KMS-11 (cell line): ENCODE data around the gene MALAT1.
"Not testable (repeated sequence)": the region's sequence is repeated elsewhere in the genome, so short reads cannot be mapped to it uniquely, and the experiment has no call there.

Experiments
- H2AFZ ChIP-seq: fragments of 200-600 bp; sonication (generic); 2 replicates; pipeline ENCODE4 v1.6.1; 2016; ENCODE audit warnings: antibody characterized with exemption, mixed run types, low read depth
- H3K27ac ChIP-seq: fragments of 200-600 bp; sonication (generic); 2 replicates; pipeline ENCODE4 v1.6.1; 2016; ENCODE audit warnings: mild to moderate bottlenecking, mixed run types
- H3K27me3 ChIP-seq: fragments of 200-600 bp; sonication (generic); 2 replicates; pipeline ENCODE4 v1.6.1; 2017; ENCODE audit warnings: mild to moderate bottlenecking, low read depth, mixed run types, moderate library complexity; ENCODE audit not compliant: insufficient read depth
- H3K36me3 ChIP-seq: fragments of 200-600 bp; sonication (generic); 2 replicates; pipeline ENCODE4 v1.6.1; 2017; ENCODE audit warnings: mild to moderate bottlenecking, mixed run types; ENCODE audit not compliant: insufficient read depth
- H3K4me1 ChIP-seq: fragments of 200-600 bp; sonication (generic); 2 replicates; pipeline ENCODE4 v1.6.1; 2016; ENCODE audit warnings: mild to moderate bottlenecking, low read depth, mixed run types; ENCODE audit not compliant: poor library complexity, severe bottlenecking
- H3K4me2 ChIP-seq: fragments of 200-600 bp; sonication (generic); 2 replicates; pipeline ENCODE4 v1.7.0; 2016; ENCODE audit warnings: mild to moderate bottlenecking, mixed run types
- H3K4me3 ChIP-seq: fragments of 200-600 bp; sonication (generic); IDR thresholded peaks from 2 replicates; pipeline ENCODE4 v1.6.1; 2017; ENCODE audit warnings: low read depth, low read length, mixed read lengths; ENCODE audit not compliant: insufficient read depth
- H3K79me2 ChIP-seq: fragments of 200-600 bp; sonication (generic); 2 replicates; pipeline ENCODE4 v1.6.1; 2016; ENCODE audit warnings: low read depth, mixed run types; ENCODE audit not compliant: insufficient read depth
- H3K9ac ChIP-seq: fragments of 200-600 bp; sonication (generic); 2 replicates; pipeline ENCODE4 v1.6.1; 2016; ENCODE audit warnings: mild to moderate bottlenecking, mixed run types
- H4K20me1 ChIP-seq: fragments of 200-600 bp; sonication (generic); 2 replicates; pipeline ENCODE4 v1.6.1; 2016; ENCODE audit warnings: mild to moderate bottlenecking, mixed run types; ENCODE audit not compliant: insufficient read depth
- TF ChIP-seq, protein P1 (sequence below): fragments of 200-600 bp; sonication (generic); conservative IDR thresholded peaks from 2 replicates; pipeline ENCODE4 v1.6.1; 2017; ENCODE audit warnings: low read depth, mild to moderate bottlenecking, antibody characterized with exemption, low read length, moderate library complexity, mixed read lengths

The MALAT1 gene

DNA sequence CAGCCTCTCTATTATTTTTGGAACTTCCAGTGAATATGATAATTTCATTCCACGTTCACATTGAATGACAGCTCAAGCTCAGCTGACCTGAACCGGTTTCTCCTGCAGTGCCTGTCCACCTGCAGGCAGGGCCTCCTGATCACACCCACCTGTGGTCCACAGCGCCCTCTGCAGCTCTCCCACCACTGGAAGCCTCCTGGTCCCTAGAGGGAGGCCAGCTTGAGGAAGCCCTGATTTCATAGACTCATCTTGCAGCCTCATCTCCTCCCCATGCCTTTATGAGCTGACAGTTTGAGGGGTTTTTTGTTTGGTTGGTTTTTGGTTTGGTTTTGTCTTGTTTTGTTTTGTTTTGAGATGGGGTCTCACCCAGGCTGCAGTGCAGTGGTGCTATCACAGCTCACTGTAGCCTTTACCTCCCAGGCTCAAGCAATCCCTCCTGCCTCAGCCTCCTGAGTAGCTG lies 29.9 kb upstream of the MALAT1 start:
- TF ChIP-seq, protein P1, sequence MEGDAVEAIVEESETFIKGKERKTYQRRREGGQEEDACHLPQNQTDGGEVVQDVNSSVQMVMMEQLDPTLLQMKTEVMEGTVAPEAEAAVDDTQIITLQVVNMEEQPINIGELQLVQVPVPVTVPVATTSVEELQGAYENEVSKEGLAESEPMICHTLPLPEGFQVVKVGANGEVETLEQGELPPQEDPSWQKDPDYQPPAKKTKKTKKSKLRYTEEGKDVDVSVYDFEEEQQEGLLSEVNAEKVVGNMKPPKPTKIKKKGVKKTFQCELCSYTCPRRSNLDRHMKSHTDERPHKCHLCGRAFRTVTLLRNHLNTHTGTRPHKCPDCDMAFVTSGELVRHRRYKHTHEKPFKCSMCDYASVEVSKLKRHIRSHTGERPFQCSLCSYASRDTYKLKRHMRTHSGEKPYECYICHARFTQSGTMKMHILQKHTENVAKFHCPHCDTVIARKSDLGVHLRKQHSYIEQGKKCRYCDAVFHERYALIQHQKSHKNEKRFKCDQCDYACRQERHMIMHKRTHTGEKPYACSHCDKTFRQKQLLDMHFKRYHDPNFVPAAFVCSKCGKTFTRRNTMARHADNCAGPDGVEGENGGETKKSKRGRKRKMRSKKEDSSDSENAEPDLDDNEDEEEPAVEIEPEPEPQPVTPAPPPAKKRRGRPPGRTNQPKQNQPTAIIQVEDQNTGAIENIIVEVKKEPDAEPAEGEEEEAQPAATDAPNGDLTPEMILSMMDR, result peak; percentile 60
- H3K36me3 ChIP-seq, result no peaks in the 10 kb centered on the region
- no peak overlapping the region for H3K4me3 ChIP-seq
- no peak overlapping the region for H2AFZ ChIP-seq
- no peaks in the 10 kb centered on the region for H3K27me3 ChIP-seq
- no peaks in the 10 kb centered on the region for H4K20me1 ChIP-seq
- no peaks in the 10 kb centered on the region for H3K79me2 ChIP-seq
- H3K4me1 ChIP-seq, result peaks cover 70% of the 10 kb centered on the region
- no peak overlapping the region for H3K4me2 ChIP-seq
- H3K27ac ChIP-seq, result no peak overlapping the region
- H3K9ac ChIP-seq, result no peak overlapping the region

DNA sequence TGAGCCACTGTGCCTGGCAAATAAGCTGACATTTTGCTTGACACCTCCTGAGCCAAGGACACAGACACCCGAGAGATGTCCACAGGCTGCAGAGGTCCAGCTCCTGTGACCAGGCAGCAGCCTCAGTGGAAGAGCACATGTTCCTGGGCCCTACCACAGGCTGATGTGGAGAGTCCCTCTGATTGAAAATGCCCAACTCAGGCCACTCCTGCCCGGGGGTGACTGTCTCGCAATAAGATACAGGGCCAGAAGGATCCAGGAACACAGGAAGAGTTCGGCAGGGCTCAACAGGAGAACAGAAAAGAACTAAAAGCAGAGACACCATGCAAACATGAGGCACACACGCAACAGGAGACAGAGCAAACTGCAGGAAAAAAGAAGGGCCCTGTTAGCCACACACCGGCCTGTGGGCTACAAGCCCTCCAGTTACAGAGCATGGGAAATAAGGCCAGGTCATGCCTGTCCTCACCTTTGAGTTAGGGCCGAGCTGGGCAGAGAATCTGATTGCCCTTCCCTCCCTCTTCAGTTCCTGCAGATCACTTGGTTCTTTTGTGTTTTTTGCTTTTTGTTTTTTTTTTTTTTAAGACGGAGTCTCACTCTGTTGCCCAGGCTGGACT lies 28.3 kb upstream of the MALAT1 start:
- peak overlapping the region; percentile 91; the same call in 1 of the 2 replicates for H3K27ac ChIP-seq
- H3K4me2 ChIP-seq, result peak overlapping the region; percentile 91; the same call in 1 of the 2 replicates
- H3K4me3 ChIP-seq, result no peak overlapping the region

DNA sequence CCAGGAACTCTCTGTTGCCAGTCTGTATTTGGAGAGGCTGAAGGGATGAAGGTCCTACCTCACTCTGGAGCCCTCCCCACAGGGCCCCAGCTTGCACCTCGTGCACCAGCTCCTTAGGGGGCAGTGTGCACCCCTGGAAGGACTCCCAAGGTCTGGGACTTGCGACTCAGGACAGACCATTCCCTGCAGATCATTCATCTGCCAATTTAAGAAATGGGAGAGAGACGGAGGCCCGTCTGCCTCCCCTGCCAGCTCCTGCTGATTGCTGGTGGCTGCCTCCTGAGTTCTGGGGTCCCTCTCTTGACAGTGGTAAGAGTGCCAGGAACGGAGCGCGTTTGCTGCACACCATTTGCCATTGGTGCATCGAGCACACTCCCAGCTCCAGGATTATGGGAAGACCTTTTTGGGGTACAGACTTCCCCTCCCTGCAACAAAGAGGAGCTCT lies 27.4 kb upstream of the MALAT1 start:
- H3K79me2 ChIP-seq, result peaks cover 12% of the 10 kb centered on the region
- peak overlapping the region; percentile 91 for H3K27ac ChIP-seq
- H3K4me2 ChIP-seq, result peak overlapping the region; percentile 91
- H4K20me1 ChIP-seq, result no peaks in the 10 kb centered on the region
- H2AFZ ChIP-seq, result peak overlapping the region; percentile 55; the same call in 1 of the 2 replicates
- H3K4me3 ChIP-seq, result no peak overlapping the region
- TF ChIP-seq, protein P1, result no peak
- no peaks in the 10 kb centered on the region for H3K36me3 ChIP-seq
- H3K9ac ChIP-seq, result peak overlapping the region; percentile 68
- peaks cover 77% of the 10 kb centered on the region for H3K4me1 ChIP-seq
- no peaks in the 10 kb centered on the region for H3K27me3 ChIP-seq

More for the DNA sequence above, 28.3 kb upstream of the MALAT1 start:
- no peak overlapping the region; the same call in 1 of the 2 replicates for H3K9ac ChIP-seq
- no peak overlapping the region for H2AFZ ChIP-seq
- peaks cover 78% of the 10 kb centered on the region for H3K4me1 ChIP-seq
- no peaks in the 10 kb centered on the region for H4K20me1 ChIP-seq
- peaks cover 3% of the 10 kb centered on the region; the same call in 1 of the 2 replicates for H3K79me2 ChIP-seq
- TF ChIP-seq, protein P1, result no peak
- H3K27me3 ChIP-seq, result no peaks in the 10 kb centered on the region
- no peaks in the 10 kb centered on the region for H3K36me3 ChIP-seq

DNA sequence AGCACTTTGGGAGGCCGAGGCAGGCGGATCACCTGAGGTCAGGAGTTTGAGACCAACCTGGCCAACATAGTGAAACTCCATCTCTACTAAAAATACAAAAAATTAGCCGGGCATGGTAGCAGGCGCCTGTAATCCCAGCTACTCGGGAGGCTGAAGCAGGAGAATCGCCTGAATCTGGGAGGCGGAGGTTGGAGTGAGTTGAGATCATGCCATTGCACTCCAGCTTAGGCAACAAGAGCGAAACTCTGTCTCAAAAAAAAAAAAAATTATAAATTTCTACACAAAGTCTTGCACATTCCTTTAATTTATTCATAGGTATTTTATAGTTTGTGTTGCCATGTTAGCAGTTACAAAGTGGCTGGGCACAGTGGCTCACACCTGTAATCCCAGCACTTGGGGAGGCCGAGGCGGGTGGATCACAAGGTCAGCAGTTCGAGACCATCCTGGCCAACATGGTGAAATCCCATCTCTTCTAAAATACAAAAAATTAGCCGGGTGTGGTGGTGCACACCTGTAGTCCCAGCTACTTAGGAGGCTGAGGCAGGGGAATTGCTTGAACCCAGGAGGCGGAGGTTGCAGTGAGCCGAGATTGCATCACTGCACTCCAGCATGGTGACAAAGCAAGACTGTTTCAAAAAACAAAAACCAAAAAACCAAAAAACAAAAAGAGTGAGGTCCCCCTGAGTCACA lies 26.1 kb upstream of the MALAT1 start:
- Histone ChIP-seq H3K4me2 (peak overlapping the region; percentile 91), H3K79me2 (peaks cover 22% of the 10 kb centered on the region), H3K27ac (peak overlapping the region; percentile 91), H3K9ac (peak overlapping the region; percentile 68), H3K4me1 (peaks cover 74% of the 10 kb centered on the region), H2AFZ (peak overlapping the region; percentile 55)
- not testable (repeated sequence) for H3K4me3 ChIP-seq, H3K27me3 ChIP-seq, H3K36me3 ChIP-seq, H4K20me1 ChIP-seq
